GM12878 (cell line): ENCODE data around the gene ENDOV. TPM values are rescaled to one million over a fixed set of nuclear protein-coding genes. Genes with fewer than 3 reads are reported as not detected.

ENCODE experiments used
- ATAC-seq: fragments of 200-7000 bp; cut with Tn5 transposase; 3 replicates; pipeline ENCODE4 v1.9.1; 2020; ENCODE audit warnings: mild to moderate bottlenecking, moderate library complexity
- BruUV-seq: library from RNA; stranded (reverse); fragments of 400-500 nt; replicated peaks from 2 replicates; lab custom pipeline; 2021; lab: Mats Ljungman, UMichigan
- CTCF ChIA-PET: fragments of 300-600 bp; sonication (Branson Sonifier 250); formaldehyde crosslinking; extraction: SDS; loops from one replicate; lab custom pipeline; 2021; ENCODE audit warnings: inconsistent platforms; lab: Yijun Ruan, JAX
- POLR2A ChIA-PET: fragments of 350-600 bp; formaldehyde crosslinking; extraction: SDS; loops from one replicate; lab custom pipeline; 2021; ENCODE audit warnings: inconsistent platforms; lab: Charles Lee
- RAD21 ChIA-PET: fragments of 300-600 bp; sonication (Branson Sonifier 250); formaldehyde crosslinking; loops from one replicate; lab custom pipeline; 2023; ENCODE audit warnings: antibody characterized with exemption; ENCODE audit not compliant: unreplicated experiment; lab: Charles Lee
- SMC1A ChIA-PET: fragments of 300-600 bp; sonication (Branson Sonifier 250); formaldehyde crosslinking; loops from one replicate; lab custom pipeline; 2023; ENCODE audit not compliant: unreplicated experiment, uncharacterized antibody; lab: Charles Lee
- DNase-seq: peaks from one replicate; pipeline ENCODE4 v3.0.0-alpha.2; 2011; ENCODE audit warnings: low read depth, low spot score
- FAIRE-seq: peaks from 3 replicates; lab custom pipeline; 2011; peaks lifted over from hg19 to GRCh38; lab: Jason Lieb, UNC
- H2AFZ ChIP-seq: 2 replicates; pipeline ENCODE4 v1.6.0; 2011; ENCODE audit warnings: low read depth, low read length, control low read depth; ENCODE audit not compliant: control insufficient read depth
- H3K27ac ChIP-seq: 2 replicates; pipeline ENCODE4 v1.5.1; 2011; ENCODE audit warnings: control low read depth; ENCODE audit not compliant: control insufficient read depth, insufficient read depth
- H3K27me3 ChIP-seq, 2 experiments: replicated peaks in 1 of 2; 2 replicates each; pipeline versions ENCODE4 v1.6.0 to v1.6.1; 2011; ENCODE audit warnings: low read length in 1 of 2; ENCODE audit not compliant: control insufficient read depth in 2 of 2, insufficient read depth in 2 of 2
- H3K36me3 ChIP-seq, 2 experiments: 2 replicates each; pipeline ENCODE4 v1.5.1; 2011; ENCODE audit warnings: low read length in 1 of 2; ENCODE audit not compliant: control insufficient read depth in 2 of 2, insufficient read depth in 2 of 2
- H3K4me1 ChIP-seq: 2 replicates; pipeline ENCODE4 v1.6.1; 2011; ENCODE audit warnings: mild to moderate bottlenecking, low read length, moderate library complexity, mixed read lengths; ENCODE audit not compliant: control insufficient read depth, insufficient read depth
- H3K4me2 ChIP-seq: 2 replicates; pipeline ENCODE4 v1.6.0; 2011; ENCODE audit warnings: control low read depth; ENCODE audit not compliant: control insufficient read depth, insufficient read depth
- H3K4me3 ChIP-seq: fragments of 200-600 bp; sonication (generic); 2 replicates; pipeline ENCODE4 v1.5.1; 2016
- H3K79me2 ChIP-seq: 2 replicates; pipeline ENCODE4 v1.6.0; 2011; ENCODE audit warnings: low read length; ENCODE audit not compliant: control insufficient read depth, insufficient read depth
- H3K9ac ChIP-seq: 2 replicates; pipeline ENCODE4 v1.8.0; 2011; ENCODE audit warnings: low read length, control low read depth, mixed read lengths; ENCODE audit not compliant: control insufficient read depth, insufficient read depth
- H3K9me3 ChIP-seq: replicated peaks from 3 replicates; pipeline ENCODE4 v1.5.1; 2011; ENCODE audit warnings: mild to moderate bottlenecking, low read length; ENCODE audit not compliant: control insufficient read depth, insufficient read depth
- H4K20me1 ChIP-seq: 2 replicates; pipeline ENCODE4 v1.6.0; 2011; ENCODE audit not compliant: control insufficient read depth, insufficient read depth
- CUX1 ChIP-seq: IDR thresholded peaks from 2 replicates; pipeline ENCODE4 v1.6.1; 2012; ENCODE audit warnings: improper control_type of control experiment, low read depth, low read length; ENCODE audit not compliant: insufficient replicate concordance
- EZH2 ChIP-seq: IDR thresholded peaks from 2 replicates; pipeline ENCODE4 v1.6.1; 2012; ENCODE audit warnings: low read depth, mild to moderate bottlenecking, control low read depth, inconsistent platforms, low read length, borderline replicate concordance; ENCODE audit not compliant: control insufficient read depth
- IRF5 ChIP-seq: fragments of 450-650 bp; IDR thresholded peaks from 2 replicates; pipeline ENCODE4 v1.6.1; 2017; ENCODE audit warnings: borderline replicate concordance
- JUNB ChIP-seq: IDR thresholded peaks from 2 replicates; pipeline ENCODE4 v1.6.1; 2016; ENCODE audit warnings: antibody characterized with exemption, mild to moderate bottlenecking
- NFYB ChIP-seq: IDR thresholded peaks from 2 replicates; pipeline ENCODE4 v1.6.1; 2011; ENCODE audit warnings: low read depth, mild to moderate bottlenecking, low read length, improper control_type of control experiment, moderate library complexity; ENCODE audit not compliant: insufficient read depth
- RUNX3 ChIP-seq: IDR thresholded peaks from 2 replicates; pipeline ENCODE4 v1.6.1; 2012; ENCODE audit warnings: low read length, inconsistent platforms
- YBX1 ChIP-seq: fragments of 450-650 bp; IDR thresholded peaks from 2 replicates; pipeline ENCODE4 v1.6.1; 2016; ENCODE audit warnings: antibody characterized with exemption
- WGBS: methylation state at CpG from one replicate; pipeline ENCODE4 v1.1.6; 2016; ENCODE audit warnings: low lambda C conversion rate; ENCODE audit not compliant: insufficient replicate concordance, insufficient coverage; ENCODE audit errors: missing lambda C conversion rate; 5-methylcytosine and 5-hydroxymethylcytosine counted together
- in situ Hi-C: fragments of 300-500 bp; cut with MboI; formaldehyde crosslinking; loops from 9 replicates; pipeline ENCODE4 v1.14.3; 2018; ENCODE audit warnings: mixed read lengths
- intact Hi-C: fragments of 100-400 bp; cut with micrococcal nuclease; formaldehyde crosslinking; loops from one replicate; pipeline ENCODE4 v1.14.2; 2022; ENCODE audit not compliant: unreplicated experiment
- polyA plus RNA-seq, 11 experiments: library from polyadenylated mRNA; depleted of rRNA in 4 of 11; unstranded in 6 of 11; stranded (reverse) in 5 of 11; fragments of >200 nt; fragmentation: Nextera tagmentation in 4 of 11; fragmentation: Illumina TruSeq in 1 of 11; extraction: Ambion mirVana in 4 of 11; extraction: Trizol in 1 of 11; gene quantifications; 1 replicate in 1 of 11; 2 replicates in 10 of 11; pipeline versions ENCODE4 v1.2.1 to v1.2.3, GENCODE V29; 2011 to 2016; ENCODE audit warnings: inconsistent platforms in 2 of 11, missing spikeins in 2 of 11, low read depth in 1 of 11
- total RNA-seq, 4 experiments: library from RNA; depleted of rRNA in 3 of 4; stranded (reverse); fragments of >200 nt in 3 of 4; fragmentation: Illumina TruSeq in 1 of 4; extraction: Trizol in 1 of 4; gene quantifications; 2 replicates each; pipeline versions ENCODE4 v1.2.1 to v1.2.3, GENCODE V29; 2013 to 2021

Gene ENDOV
- total and polyA plus RNA-seq, 10 of the 15 experiments (the other 5 are each of a cell fraction or from before 2014, with no cell fraction given), result 0.63 to 11.9 (median 8.1) TPM

GRCh38 chr17:80445007-80445725 lies 30.2 kb downstream of the ENDOV start:
- no peak overlapping the region for H2AFZ ChIP-seq
- ChIA-PET SMC1A (no interaction called here), RAD21 (no interaction called here), POLR2A (no interaction called here), CTCF (no interaction called here)
- H4K20me1 ChIP-seq, result no peaks in the 10 kb centered on the region
- DNase-seq, result no peak
- intact Hi-C loops, result no loop called here
- no peak for FAIRE-seq
- H3K4me1 ChIP-seq, result no peaks in the 10 kb centered on the region
- H3K4me3 ChIP-seq, result no peak overlapping the region
- H3K79me2 ChIP-seq, result no peaks in the 10 kb centered on the region
- H3K9ac ChIP-seq, result no peak overlapping the region
- WGBS, result 21% methylated on average over 25 of the region's 26 CpGs
- H3K4me2 ChIP-seq, result no peak overlapping the region
- H3K9me3 ChIP-seq, result no peaks in the 10 kb centered on the region
- no TSS peak for BruUV-seq
- no peak overlapping the region for H3K27ac ChIP-seq
- in situ Hi-C loops, result no loop called here
- TF ChIP-seq JUNB, result no peak
- no peak for TF ChIP-seq IRF5
- TF ChIP-seq EZH2, result no peak
- no peak for TF ChIP-seq CUX1
- no peak for TF ChIP-seq NFYB
- no peak for TF ChIP-seq RUNX3
- no peak for TF ChIP-seq YBX1
- no peaks in the 10 kb centered on the region for H3K36me3 ChIP-seq
- ATAC-seq, result no peak
- H3K27me3 ChIP-seq, result no peaks in the 10 kb centered on the region; a peak in 1 of 4 replicates
